KMS-11 (cell line): ENCODE measurements around the gene TDRD6.

Source experiments
- H2AFZ ChIP-seq: fragments of 200-600 bp; sonication (generic); 2 replicates; pipeline ENCODE4 v1.6.1; 2016; ENCODE audit warnings: antibody characterized with exemption, mixed run types, low read depth
- H3K27ac ChIP-seq: fragments of 200-600 bp; sonication (generic); 2 replicates; pipeline ENCODE4 v1.6.1; 2016; ENCODE audit warnings: mild to moderate bottlenecking, mixed run types
- H3K27me3 ChIP-seq: fragments of 200-600 bp; sonication (generic); 2 replicates; pipeline ENCODE4 v1.6.1; 2017; ENCODE audit warnings: mild to moderate bottlenecking, low read depth, mixed run types, moderate library complexity; ENCODE audit not compliant: insufficient read depth
- H3K36me3 ChIP-seq: fragments of 200-600 bp; sonication (generic); 2 replicates; pipeline ENCODE4 v1.6.1; 2017; ENCODE audit warnings: mild to moderate bottlenecking, mixed run types; ENCODE audit not compliant: insufficient read depth
- H3K4me1 ChIP-seq: fragments of 200-600 bp; sonication (generic); 2 replicates; pipeline ENCODE4 v1.6.1; 2016; ENCODE audit warnings: mild to moderate bottlenecking, low read depth, mixed run types; ENCODE audit not compliant: poor library complexity, severe bottlenecking
- H3K4me2 ChIP-seq: fragments of 200-600 bp; sonication (generic); 2 replicates; pipeline ENCODE4 v1.7.0; 2016; ENCODE audit warnings: mild to moderate bottlenecking, mixed run types
- H3K4me3 ChIP-seq: fragments of 200-600 bp; sonication (generic); IDR thresholded peaks from 2 replicates; pipeline ENCODE4 v1.6.1; 2017; ENCODE audit warnings: low read depth, low read length, mixed read lengths; ENCODE audit not compliant: insufficient read depth
- H3K79me2 ChIP-seq: fragments of 200-600 bp; sonication (generic); 2 replicates; pipeline ENCODE4 v1.6.1; 2016; ENCODE audit warnings: low read depth, mixed run types; ENCODE audit not compliant: insufficient read depth
- H3K9ac ChIP-seq: fragments of 200-600 bp; sonication (generic); 2 replicates; pipeline ENCODE4 v1.6.1; 2016; ENCODE audit warnings: mild to moderate bottlenecking, mixed run types
- H4K20me1 ChIP-seq: fragments of 200-600 bp; sonication (generic); 2 replicates; pipeline ENCODE4 v1.6.1; 2016; ENCODE audit warnings: mild to moderate bottlenecking, mixed run types; ENCODE audit not compliant: insufficient read depth
- CTCF ChIP-seq: fragments of 200-600 bp; sonication (generic); conservative IDR thresholded peaks from 2 replicates; pipeline ENCODE4 v1.6.1; 2017; ENCODE audit warnings: low read depth, mild to moderate bottlenecking, antibody characterized with exemption, low read length, moderate library complexity, mixed read lengths

The TDRD6 gene

GRCh38 chr6:46676604-46677313, 10.9 kb upstream of the TDRD6 start:
- Histone ChIP-seq H4K20me1 (no peaks in the 10 kb centered on the region), H3K4me3 (no peak overlapping the region), H3K27me3 (no peaks in the 10 kb centered on the region), H2AFZ (no peak overlapping the region), H3K4me1 (no peaks in the 10 kb centered on the region), H3K4me2 (no peak overlapping the region), H3K27ac (no peak overlapping the region), H3K79me2 (no peaks in the 10 kb centered on the region), H3K9ac (no peak overlapping the region), H3K36me3 (no peaks in the 10 kb centered on the region)
- no peak for TF ChIP-seq CTCF

DNA sequence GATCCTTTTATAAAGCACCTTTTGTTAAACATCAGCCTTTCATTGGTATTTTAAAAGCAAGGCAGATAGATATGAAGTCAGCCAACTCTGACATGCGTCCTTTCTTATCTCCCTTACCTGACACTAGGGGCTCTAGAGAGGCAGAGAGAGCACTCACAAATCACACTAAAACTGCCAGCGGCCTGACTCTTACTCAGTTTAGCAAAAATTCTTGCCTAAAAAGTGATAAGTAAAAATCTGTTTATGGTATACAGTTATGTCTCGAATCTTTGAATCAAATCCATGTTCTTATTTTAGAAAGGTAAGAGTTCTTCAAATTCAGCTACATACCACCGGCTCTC, 10.4 kb upstream of the TDRD6 start:
- TF ChIP-seq CTCF, result peak; percentile 30; the same call in 1 of the 2 replicates
- Histone ChIP-seq H2AFZ (no peak overlapping the region), H3K4me3 (no peak overlapping the region), H3K27ac (no peak overlapping the region), H3K79me2 (no peaks in the 10 kb centered on the region), H3K4me1 (no peaks in the 10 kb centered on the region), H3K36me3 (no peaks in the 10 kb centered on the region), H4K20me1 (no peaks in the 10 kb centered on the region), H3K4me2 (no peak overlapping the region), H3K9ac (no peak overlapping the region), H3K27me3 (no peaks in the 10 kb centered on the region)

GRCh38 chr6:46684771-46685170, 2.9 kb upstream of the TDRD6 start:
- Histone ChIP-seq H4K20me1 (no peaks in the 10 kb centered on the region), H3K4me2 (no peak overlapping the region), H3K36me3 (no peaks in the 10 kb centered on the region), H3K4me1 (no peaks in the 10 kb centered on the region), H3K27me3 (no peaks in the 10 kb centered on the region), H3K79me2 (no peaks in the 10 kb centered on the region), H3K9ac (no peak overlapping the region), H3K27ac (no peak overlapping the region), H3K4me3 (no peak overlapping the region), H2AFZ (no peak overlapping the region)
- TF ChIP-seq CTCF, result no peak

GRCh38 chr6:46688117-46688965, 656 bp downstream of the TDRD6 start:
- H3K27me3 ChIP-seq, result no peaks in the 10 kb centered on the region
- no peaks in the 10 kb centered on the region for H3K36me3 ChIP-seq
- no peaks in the 10 kb centered on the region for H4K20me1 ChIP-seq
- no peak for TF ChIP-seq CTCF
- no peak overlapping the region for H3K4me3 ChIP-seq
- H3K4me2 ChIP-seq, result no peak overlapping the region
- H3K4me1 ChIP-seq, result no peaks in the 10 kb centered on the region
- no peak overlapping the region for H2AFZ ChIP-seq
- no peaks in the 10 kb centered on the region for H3K79me2 ChIP-seq
- no peak overlapping the region for H3K27ac ChIP-seq
- no peak overlapping the region for H3K9ac ChIP-seq
